Muscle layer of duodenum (tissue), 2 donors: ENCODE results near the gene SCO2.
A peak's percentile ranks its signal among the peaks of the same experiment; 100 is the strongest.

Experiments used
- H3K27ac ChIP-seq: one replicate; pipeline ENCODE4 v1.7.0; 2013; ENCODE audit warnings: mild to moderate bottlenecking, low read length
- H3K27me3 ChIP-seq: one replicate; pipeline ENCODE4 v1.7.0; 2013; ENCODE audit warnings: low read depth, mild to moderate bottlenecking, control low read depth, low read length
- H3K36me3 ChIP-seq, 2 donors: one replicate each; pipeline ENCODE4 v1.7.0; 2013; ENCODE audit warnings: low read length in 2 of 2, control low read depth in 1 of 2, mild to moderate bottlenecking in 1 of 2; ENCODE audit not compliant: insufficient read depth in 2 of 2, control insufficient read depth in 1 of 2
- H3K4me1 ChIP-seq, 2 donors: one replicate each; pipeline ENCODE4 v1.7.0; 2013; ENCODE audit warnings: low read length in 2 of 2, mild to moderate bottlenecking in 2 of 2, control low read depth in 1 of 2, moderate library complexity in 1 of 2; ENCODE audit not compliant: insufficient read depth in 2 of 2, control insufficient read depth in 1 of 2
- H3K4me3 ChIP-seq, 2 donors: one replicate each; pipeline ENCODE4 v1.7.0; 2013; ENCODE audit warnings: low read length in 2 of 2, low read depth in 1 of 2, mild to moderate bottlenecking in 1 of 2
- H3K9me3 ChIP-seq, 2 donors: one replicate each; pipeline ENCODE4 v1.7.0; 2013; ENCODE audit warnings: low read length in 2 of 2, control low read depth in 1 of 2, mild to moderate bottlenecking in 1 of 2; ENCODE audit not compliant: control insufficient read depth in 1 of 2
- donor health status: healthy.

The SCO2 gene

DNA sequence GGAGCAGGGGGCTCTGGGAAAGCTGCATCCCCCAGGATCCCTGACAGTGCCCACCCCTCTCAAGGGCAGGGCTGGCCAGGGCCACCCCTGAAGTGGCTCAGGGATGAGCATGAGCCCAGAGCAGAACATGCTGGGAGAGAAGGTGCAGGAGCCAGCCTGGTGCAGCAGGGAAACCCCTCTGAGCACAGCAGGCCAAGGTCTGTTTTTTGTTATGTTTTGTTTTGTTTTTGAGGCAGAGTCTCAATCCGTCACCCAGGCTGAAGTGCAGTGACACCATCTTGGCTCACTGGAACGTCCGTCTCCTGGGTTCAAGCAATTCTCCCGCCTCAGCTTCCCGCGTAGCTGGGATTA is 49.8 kb downstream of the SCO2 start:
- H3K27ac ChIP-seq, result no peak overlapping the region
- H3K36me3 ChIP-seq, result no peaks in the 10 kb centered on the region
- no peaks in the 10 kb centered on the region for H3K9me3 ChIP-seq
- no peaks in the 10 kb centered on the region for H3K27me3 ChIP-seq
- peaks cover 16 to 41% of the 10 kb centered on the region in 2 donors for H3K4me1 ChIP-seq
- peak overlapping the region in 1 of 2 donors; percentile 75 for H3K4me3 ChIP-seq

DNA sequence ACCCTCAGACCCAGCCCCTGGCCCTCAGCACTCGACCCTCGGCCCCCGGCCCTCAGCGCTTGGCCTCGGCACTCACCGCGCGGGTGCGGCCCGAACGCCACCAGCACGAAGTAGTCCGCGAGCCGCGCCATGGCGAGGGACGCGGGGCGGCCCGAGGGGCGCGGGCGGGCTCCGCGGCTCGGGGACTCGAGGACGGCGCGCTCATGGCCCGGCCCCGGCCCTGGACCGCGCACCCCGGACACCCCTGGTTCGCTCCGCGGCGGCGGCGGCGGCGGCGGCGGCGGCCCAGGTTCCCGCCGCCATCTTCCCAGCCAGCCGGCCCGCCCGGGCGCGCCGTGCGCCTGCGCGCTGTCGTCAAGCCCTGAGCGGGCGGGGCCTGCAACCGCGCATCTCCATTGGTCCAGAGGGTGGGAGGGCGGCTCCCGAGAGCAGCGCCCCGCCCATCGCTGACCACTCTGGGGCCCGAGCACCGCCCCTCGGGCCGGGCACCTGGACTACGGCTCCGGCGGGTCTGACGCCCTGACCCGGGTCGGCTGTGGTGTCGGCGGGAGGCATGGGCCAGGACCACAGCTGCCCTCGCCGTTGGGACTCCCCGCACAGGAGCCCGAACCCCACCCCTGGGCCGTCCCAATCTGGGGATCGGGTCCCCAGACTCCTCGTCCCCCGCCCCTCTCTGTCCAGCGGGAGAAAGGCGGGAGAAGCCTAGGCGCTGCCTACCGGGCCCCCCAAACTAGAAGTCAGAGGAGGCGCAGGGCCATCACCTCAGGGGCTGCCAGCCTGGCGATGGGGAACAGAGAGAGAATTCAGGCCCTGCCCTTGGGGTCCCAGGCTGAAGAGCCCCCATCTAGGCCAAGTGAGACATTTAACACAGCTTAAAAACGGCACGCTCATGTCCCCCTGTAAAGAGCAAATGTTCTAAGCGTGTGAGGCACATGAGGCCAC is 50.4 kb downstream of the SCO2 start, which contains the start of gene SBF1:
Gene SBF1, minus strand, starts transcription at position 326 of the 942 bp plus-strand sequence. Its CDS starts 195 bp downstream, at position 131.
- H3K9me3 ChIP-seq, result no peaks in the 10 kb centered on the region
- H3K4me3 ChIP-seq, result peak within 1 kb of the TSS; percentile 63 to 75
- H3K27ac ChIP-seq, result no peak within 1 kb of the TSS
- H3K36me3 ChIP-seq, result no peaks in the 10 kb centered on the region
- H3K27me3 ChIP-seq, result no peaks in the 10 kb centered on the region
- H3K4me1 ChIP-seq, result peaks cover 16 to 47% of the 10 kb centered on the region in 2 donors

- Histone ChIP-seq H3K27ac (peak overlapping the region; percentile 21), H3K9me3 (no peaks in the 10 kb centered on the region), H3K36me3 (no peaks in the 10 kb centered on the region), H3K27me3 (no peaks in the 10 kb centered on the region), H3K4me3 (peak overlapping the region; percentile 63 to 75), H3K4me1 (peaks cover 16 to 52% of the 10 kb centered on the region in 2 donors)
Measured at GRCh38 chr22:50473855-50474671, 51.3 kb downstream of the SCO2 start.
